ENCODE data around the gene SLC26A8. TPM values are rescaled to one million over a fixed set of nuclear protein-coding genes. Genes with fewer than 3 reads are reported as not detected.

Gene SLC26A8
- total and polyA plus RNA-seq, 2 of the 13 experiments (the other 11 are each of a cell fraction or from before 2014, with no cell fraction given), result 0.46 TPM; not detected in 1

DNA sequence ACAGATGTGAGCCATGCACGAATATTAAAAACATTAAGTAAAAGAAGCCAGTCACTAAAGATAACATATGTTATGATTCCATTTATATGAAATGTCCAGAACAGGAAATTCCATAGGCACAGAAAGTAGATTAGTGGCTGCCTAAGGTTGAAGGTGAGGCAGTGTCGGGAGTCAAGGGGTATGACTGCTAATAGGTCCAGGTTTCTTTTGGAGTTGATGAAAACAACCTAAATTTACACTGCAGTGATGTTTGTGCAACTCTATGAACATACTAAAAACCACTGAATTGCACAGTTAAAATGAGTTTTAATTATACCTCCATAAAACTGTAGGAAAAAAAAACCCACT lies 118.0 kb downstream of the SLC26A8 start (continued):
- TF ChIP-seq IRF2 (CRISPR knock-in tag; IDR thresholded peaks at IDR 0.05) (no peak), ZNF205 (CRISPR knock-in tag; IDR thresholded peaks at IDR 0.05) (no peak), SRY (CRISPR knock-in tag; IDR thresholded peaks at IDR 0.05) (no peak), RBAK (CRISPR knock-in tag; IDR thresholded peaks at IDR 0.05) (no peak), ZFP82 (CRISPR knock-in tag; IDR thresholded peaks at IDR 0.05; ENCODE audit: borderline replicate concordance) (no peak)
- TF ChIP-seq, protein P1, sequence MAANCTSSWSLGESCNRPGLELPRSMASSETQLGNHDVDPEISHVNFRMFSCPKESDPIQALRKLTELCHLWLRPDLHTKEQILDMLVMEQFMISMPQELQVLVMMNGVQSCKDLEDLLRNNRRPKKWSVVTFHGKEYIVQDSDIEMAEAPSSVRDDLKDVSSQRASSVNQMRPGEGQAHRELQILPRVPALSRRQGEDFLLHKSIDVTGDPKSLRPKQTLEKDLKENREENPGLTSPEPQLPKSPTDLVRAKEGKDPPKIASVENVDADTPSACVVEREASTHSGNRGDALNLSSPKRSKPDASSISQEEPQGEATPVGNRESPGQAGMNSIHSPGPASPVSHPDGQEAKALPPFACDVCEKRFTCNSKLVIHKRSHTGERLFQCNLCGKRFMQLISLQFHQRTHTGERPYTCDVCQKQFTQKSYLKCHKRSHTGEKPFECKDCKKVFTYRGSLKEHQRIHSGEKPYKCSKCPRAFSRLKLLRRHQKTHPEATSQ (CRISPR knock-in tag; IDR thresholded peaks at IDR 0.05; ENCODE audit: borderline replicate concordance), result no peak
- TF ChIP-seq, protein P2, sequence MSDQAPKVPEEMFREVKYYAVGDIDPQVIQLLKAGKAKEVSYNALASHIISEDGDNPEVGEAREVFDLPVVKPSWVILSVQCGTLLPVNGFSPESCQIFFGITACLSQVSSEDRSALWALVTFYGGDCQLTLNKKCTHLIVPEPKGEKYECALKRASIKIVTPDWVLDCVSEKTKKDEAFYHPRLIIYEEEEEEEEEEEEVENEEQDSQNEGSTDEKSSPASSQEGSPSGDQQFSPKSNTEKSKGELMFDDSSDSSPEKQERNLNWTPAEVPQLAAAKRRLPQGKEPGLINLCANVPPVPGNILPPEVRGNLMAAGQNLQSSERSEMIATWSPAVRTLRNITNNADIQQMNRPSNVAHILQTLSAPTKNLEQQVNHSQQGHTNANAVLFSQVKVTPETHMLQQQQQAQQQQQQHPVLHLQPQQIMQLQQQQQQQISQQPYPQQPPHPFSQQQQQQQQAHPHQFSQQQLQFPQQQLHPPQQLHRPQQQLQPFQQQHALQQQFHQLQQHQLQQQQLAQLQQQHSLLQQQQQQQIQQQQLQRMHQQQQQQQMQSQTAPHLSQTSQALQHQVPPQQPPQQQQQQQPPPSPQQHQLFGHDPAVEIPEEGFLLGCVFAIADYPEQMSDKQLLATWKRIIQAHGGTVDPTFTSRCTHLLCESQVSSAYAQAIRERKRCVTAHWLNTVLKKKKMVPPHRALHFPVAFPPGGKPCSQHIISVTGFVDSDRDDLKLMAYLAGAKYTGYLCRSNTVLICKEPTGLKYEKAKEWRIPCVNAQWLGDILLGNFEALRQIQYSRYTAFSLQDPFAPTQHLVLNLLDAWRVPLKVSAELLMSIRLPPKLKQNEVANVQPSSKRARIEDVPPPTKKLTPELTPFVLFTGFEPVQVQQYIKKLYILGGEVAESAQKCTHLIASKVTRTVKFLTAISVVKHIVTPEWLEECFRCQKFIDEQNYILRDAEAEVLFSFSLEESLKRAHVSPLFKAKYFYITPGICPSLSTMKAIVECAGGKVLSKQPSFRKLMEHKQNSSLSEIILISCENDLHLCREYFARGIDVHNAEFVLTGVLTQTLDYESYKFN (CRISPR knock-in tag; conservative IDR thresholded peaks at IDR 0.05), result no peak

- POLR2A ChIA-PET, result no interaction called here
- Histone ChIP-seq H3K4me2 (ENCODE audit: low read depth, low read length) (no peak overlapping the region), H3K9me3 (ENCODE audit: low read length) (peaks cover 26% of the 10 kb centered on the region), H3K27ac (ENCODE audit: extremely low read length, insufficient read depth, low read length) (no peak overlapping the region), H3K4me3 (replicated peaks in 1 of 3; ENCODE audit: insufficient read depth in 1 of 3, low read depth in 2 of 3, low read length in 3 of 3) (no peak overlapping the region), H3K79me2 (ENCODE audit: insufficient read depth, low read length) (peaks cover 96% of the 10 kb centered on the region), H4K20me1 (ENCODE audit: insufficient read depth, low read length) (peaks cover 15% of the 10 kb centered on the region), H3K36me3 (replicated peaks in 1 of 2; ENCODE audit: control insufficient read depth in 1 of 2, insufficient read depth in 2 of 2, low read length in 2 of 2) (peaks cover 18 to 72% of the 10 kb centered on the region in 2 experiments), H3K9ac (ENCODE audit: insufficient read depth, low read depth, low read length) (no peak overlapping the region), H3K4me1 (ENCODE audit: insufficient read depth, low read length) (peaks cover 10% of the 10 kb centered on the region), H2AFZ (ENCODE audit: low read length) (no peak overlapping the region), H3K27me3 (ENCODE audit: control insufficient read depth in 1 of 2, insufficient read depth in 2 of 2, low read length in 2 of 2) (no peaks in the 10 kb centered on the region)
- intact Hi-C loops (cut with micrococcal nuclease; ENCODE audit: unreplicated experiment) (no loop called here), in situ Hi-C loops (cut with HindIII; ENCODE audit: extremely low pct_ligation_motif_present, low pct_unique_long_range_greater_than_20kb) (no loop called here)
- FAIRE-seq (no peak), DNase-seq (ENCODE audit: low spot score) (no peak), ATAC-seq (no peak)
- CTCF ChIA-PET (ENCODE audit: low intra/inter-chr PET ratio, low total read pairs), result no interaction called here
- BruUV-seq (replicated peaks), result no TSS peak
- WGBS (ENCODE audit: low lambda C conversion rate), result 96% methylated on average over 8 of the region's 8 CpGs
- TF ChIP-seq ZNF780A (CRISPR knock-in tag; IDR thresholded peaks at IDR 0.05), result no peak
- TF ChIP-seq CREB3 (CRISPR knock-in tag; IDR thresholded peaks at IDR 0.05), result no peak
- TF ChIP-seq, protein P3, sequence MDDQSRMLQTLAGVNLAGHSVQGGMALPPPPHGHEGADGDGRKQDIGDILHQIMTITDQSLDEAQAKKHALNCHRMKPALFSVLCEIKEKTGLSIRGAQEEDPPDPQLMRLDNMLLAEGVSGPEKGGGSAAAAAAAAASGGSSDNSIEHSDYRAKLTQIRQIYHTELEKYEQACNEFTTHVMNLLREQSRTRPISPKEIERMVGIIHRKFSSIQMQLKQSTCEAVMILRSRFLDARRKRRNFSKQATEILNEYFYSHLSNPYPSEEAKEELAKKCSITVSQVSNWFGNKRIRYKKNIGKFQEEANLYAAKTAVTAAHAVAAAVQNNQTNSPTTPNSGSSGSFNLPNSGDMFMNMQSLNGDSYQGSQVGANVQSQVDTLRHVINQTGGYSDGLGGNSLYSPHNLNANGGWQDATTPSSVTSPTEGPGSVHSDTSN (CRISPR knock-in tag; IDR thresholded peaks at IDR 0.05; ENCODE audit: borderline replicate concordance), result no peak
- TF ChIP-seq ZNF713 (CRISPR knock-in tag; IDR thresholded peaks at IDR 0.05), result no peak
- no peak for TF ChIP-seq SMYD3 (CRISPR knock-in tag; IDR thresholded peaks at IDR 0.05)
- no peak for TF ChIP-seq IRF2 (CRISPR knock-in tag; IDR thresholded peaks at IDR 0.05)
- no peak for TF ChIP-seq CC2D1A (CRISPR knock-in tag; IDR thresholded peaks at IDR 0.05)
Measured at GRCh38 chr6:35905841-35906498, 118.5 kb downstream of the SLC26A8 start.
